Measurements from ENCODE around the gene ANO9. TPM values are rescaled to one million over a fixed set of nuclear protein-coding genes. Genes with fewer than 3 reads are reported as not detected.

ANO9 gene
- total and polyA plus RNA-seq, 2 experiments from 2014 or later, result 9.0 to 10.2 TPM

- no peaks in the 10 kb centered on the region for H3K4me1 ChIP-seq (ENCODE audit: insufficient read depth)
- H3K4me1 Mint-ChIP-seq, result no peaks in the 10 kb centered on the region
- no peak for DNase-seq (ENCODE audit: low spot score)
- H3K27ac ChIP-seq (ENCODE audit: low read depth), result no peak overlapping the region
- H3F3A ChIP-seq (replicated peaks; ENCODE audit: low read depth), result no peaks in the 10 kb centered on the region; the same call in 1 of the 2 replicates
- peaks cover 9% of the 10 kb centered on the region for H3K27me3 Mint-ChIP-seq (ENCODE audit: insufficient read depth, low read depth, poor library complexity)
- H3K9me2 ChIP-seq (ENCODE audit: insufficient read depth), result no peaks in the 10 kb centered on the region
- H3K27ac Mint-ChIP-seq, result no peak overlapping the region
- no peaks in the 10 kb centered on the region for H4K20me1 ChIP-seq (replicated peaks; ENCODE audit: insufficient read depth)
- no peak for ATAC-seq
- no peak for TF ChIP-seq JUNB (IDR thresholded peaks at IDR 0.05; ENCODE audit: unreplicated experiment)
- H3K4me3 Mint-ChIP-seq, result no peak overlapping the region
- H3K36me3 Mint-ChIP-seq (ENCODE audit: low read depth), result peaks cover 11% of the 10 kb centered on the region
- no peaks in the 10 kb centered on the region for H3K27me3 ChIP-seq (ENCODE audit: insufficient read depth)
- no peak overlapping the region for H3K4me2 ChIP-seq
- no peak overlapping the region for H2AFZ ChIP-seq
- no peak overlapping the region for H3K4me3 ChIP-seq
- H3K79me2 ChIP-seq (replicated peaks; ENCODE audit: insufficient read depth), result peaks cover 8% of the 10 kb centered on the region
- no peaks in the 10 kb centered on the region for H3K36me3 ChIP-seq (ENCODE audit: insufficient read depth)
- no peaks in the 10 kb centered on the region for H3K9me3 Mint-ChIP-seq
These were observed 46.8 kb upstream of the ANO9 start for GRCh38 chr11:488579-488978.

- no peaks in the 10 kb centered on the region for H3K9me3 Mint-ChIP-seq
- peaks cover 7% of the 10 kb centered on the region for H3K27me3 Mint-ChIP-seq (ENCODE audit: insufficient read depth, low read depth, poor library complexity)
- no peak overlapping the region for H3K27ac Mint-ChIP-seq
- Histone ChIP-seq H3K9me2 (ENCODE audit: insufficient read depth) (no peaks in the 10 kb centered on the region), H3K4me3 (no peak overlapping the region), H4K20me1 (replicated peaks; ENCODE audit: insufficient read depth) (no peaks in the 10 kb centered on the region), H3K4me2 (no peak overlapping the region), H2AFZ (no peak overlapping the region), H3K27ac (ENCODE audit: low read depth) (no peak overlapping the region), H3K27me3 (ENCODE audit: insufficient read depth) (no peaks in the 10 kb centered on the region), H3F3A (replicated peaks; ENCODE audit: low read depth) (no peaks in the 10 kb centered on the region; the same call in 1 of the 2 replicates), H3K4me1 (ENCODE audit: insufficient read depth) (no peaks in the 10 kb centered on the region), H3K36me3 (ENCODE audit: insufficient read depth) (no peaks in the 10 kb centered on the region), H3K79me2 (replicated peaks; ENCODE audit: insufficient read depth) (peaks cover 11% of the 10 kb centered on the region)
- peaks cover 13% of the 10 kb centered on the region for H3K36me3 Mint-ChIP-seq (ENCODE audit: low read depth)
- no peaks in the 10 kb centered on the region for H3K4me1 Mint-ChIP-seq
- ATAC-seq (no peak), DNase-seq (ENCODE audit: low spot score) (no peak)
- no peak overlapping the region for H3K4me3 Mint-ChIP-seq
- no peak for TF ChIP-seq POLR2AphosphoS5 (IDR thresholded peaks at IDR 0.05; ENCODE audit: low read depth)
- no peak for TF ChIP-seq CREB1 (CRISPR knock-in tag; IDR thresholded peaks at IDR 0.05; ENCODE audit: low read depth)
- TF ChIP-seq ZNF114 (CRISPR knock-in tag; IDR thresholded peaks at IDR 0.05), result no peak
- TF ChIP-seq NANOG (IDR thresholded peaks at IDR 0.05; ENCODE audit: borderline replicate concordance), result no peak
- no peak for TF ChIP-seq ZNF462 (CRISPR knock-in tag; IDR thresholded peaks at IDR 0.05)
- TF ChIP-seq EZH2 (IDR thresholded peaks at IDR 0.05; ENCODE audit: low read depth, unreplicated experiment), result no peak
- TF ChIP-seq REST (IDR thresholded peaks at IDR 0.05; ENCODE audit: unreplicated experiment), result no peak
- TF ChIP-seq CTCF (conservative IDR thresholded peaks at IDR 0.05; ENCODE audit: low read depth in 2 of 2), result no peak
- TF ChIP-seq ZNF331 (CRISPR knock-in tag; IDR thresholded peaks at IDR 0.05; ENCODE audit: low read depth), result no peak
These were observed 46.3 kb upstream of the ANO9 start for GRCh38 chr11:488062-488461.
